GM19043 (cell line): Measurements from ENCODE around the gene CWF19L2.
"Not testable (repeated sequence)": the region's sequence is repeated elsewhere in the genome, so short reads cannot be mapped to it uniquely, and the experiment has no call there.

Experiments used
- ATAC-seq: cut with Tn5 transposase; IDR thresholded peaks from one replicate; pipeline ENCODE4 v1.9.1; 2021; ENCODE audit warnings: low read depth; ENCODE audit not compliant: unreplicated experiment

CWF19L2 gene

DNA sequence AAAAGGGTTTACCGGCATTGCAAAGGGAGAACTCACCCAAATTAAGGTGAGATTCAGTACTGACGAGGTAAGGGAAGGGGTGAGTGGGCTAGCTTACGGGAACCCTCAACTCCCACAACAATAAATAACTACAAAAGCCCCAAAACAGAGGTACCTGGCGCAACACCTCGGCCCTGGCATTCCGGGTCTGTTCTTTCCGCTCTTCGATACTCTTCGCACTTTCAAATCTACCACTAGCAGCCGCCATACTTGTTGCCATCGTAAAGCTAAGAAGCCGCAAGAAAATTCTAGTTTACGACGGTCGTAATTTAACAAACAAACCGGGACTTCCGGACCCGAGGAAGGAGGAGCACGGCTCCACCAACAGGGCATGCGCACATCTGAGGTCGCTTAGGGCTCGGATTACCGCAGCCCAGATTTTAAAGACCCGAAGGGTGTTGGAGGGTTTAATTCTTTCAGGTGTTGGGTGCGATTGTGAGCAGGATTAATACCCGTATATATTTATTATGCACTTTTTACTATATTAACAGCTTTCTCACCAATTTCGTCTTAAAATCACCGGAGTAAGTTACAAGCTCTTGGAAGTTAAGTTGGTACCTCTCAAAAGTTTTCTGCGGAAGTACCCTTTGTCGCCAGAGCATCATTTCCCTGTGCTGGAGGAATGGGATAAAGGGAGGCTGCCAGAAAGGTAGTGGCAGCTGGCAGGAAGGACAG, at the start of gene CWF19L2:
Gene CWF19L2 (minus strand): TSS at position 268 of the 714 bp plus-strand sequence. CDS start 9 bp downstream, at position 259.
- peak; percentile 97 for ATAC-seq

DNA sequence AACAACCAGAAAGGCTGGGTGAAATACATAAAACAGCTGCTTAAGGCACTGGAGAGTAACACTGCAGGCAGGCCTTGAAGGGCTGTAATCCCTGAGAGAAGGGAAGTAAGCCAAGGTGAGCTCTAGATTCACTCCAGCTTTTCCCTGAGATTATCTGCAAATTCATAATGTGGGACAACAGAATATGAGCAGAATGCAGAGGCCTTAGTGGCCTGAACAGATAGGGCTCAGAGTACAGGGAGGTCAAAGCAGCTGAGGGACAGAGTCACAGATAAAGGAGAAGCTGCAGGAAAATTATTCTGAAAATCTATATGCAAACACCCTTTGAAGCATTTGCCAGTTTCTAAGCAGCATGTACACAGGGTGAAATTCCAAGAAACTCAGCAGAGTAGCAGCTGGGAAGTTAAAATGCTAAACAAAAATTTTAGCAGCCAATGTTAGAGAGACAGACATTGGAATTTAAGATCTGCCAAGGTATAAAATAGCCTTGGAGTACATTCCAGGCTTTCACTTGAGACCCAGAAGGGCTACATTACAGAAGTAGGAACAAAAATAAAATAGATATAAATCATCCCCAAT, 48.1 kb upstream of the CWF19L2 start:
- ATAC-seq: no peak

GRCh38 chr11:107504981-107505380, 47.4 kb upstream of the CWF19L2 start:
- no peak for ATAC-seq

GRCh38 chr11:107501713-107502112, 44.1 kb upstream of the CWF19L2 start:
- ATAC-seq: no peak

DNA sequence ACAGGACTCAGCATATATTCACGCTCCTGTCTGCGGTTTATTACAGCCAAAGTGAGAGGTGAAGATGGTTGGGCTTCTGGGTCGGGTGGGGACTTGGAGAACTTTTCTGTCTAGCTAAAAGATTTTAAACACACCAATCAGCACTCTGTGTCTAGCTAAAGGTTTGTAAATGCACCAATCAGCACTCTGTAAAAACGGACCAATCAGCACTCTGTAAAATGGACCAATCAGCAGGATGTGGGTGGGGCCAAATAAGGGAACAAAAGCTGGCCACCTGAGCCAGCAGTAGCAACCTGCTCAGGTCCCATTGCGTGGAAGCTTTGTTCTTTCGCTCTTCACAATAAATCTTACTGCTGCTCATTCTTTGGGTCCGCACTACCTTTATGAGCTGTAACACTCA, 39.7 kb upstream of the CWF19L2 start:
- not testable (repeated sequence) for ATAC-seq

- no peak for ATAC-seq
Measured at GRCh38 chr11:107496011-107496410, 38.4 kb upstream of the CWF19L2 start.

DNA sequence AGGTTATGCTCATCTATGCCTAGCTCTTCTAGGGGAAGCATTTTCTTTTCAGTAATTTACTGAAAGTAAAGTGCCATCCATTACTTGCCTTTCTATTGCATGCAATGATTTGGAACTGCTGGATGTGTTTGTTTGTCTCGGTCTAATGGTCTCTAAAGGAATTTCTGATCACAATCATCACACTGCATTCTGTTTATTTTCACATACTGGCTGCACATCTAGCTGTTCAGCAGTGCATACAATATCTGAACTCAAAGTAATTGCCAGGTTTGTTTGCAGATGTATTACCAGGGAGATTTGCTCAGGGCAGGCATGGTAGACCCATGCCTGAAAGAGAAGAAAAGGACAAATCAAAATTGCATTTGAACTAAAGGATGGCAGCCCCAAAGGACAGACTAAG, 36.4 kb upstream of the CWF19L2 start:
- no peak for ATAC-seq

DNA sequence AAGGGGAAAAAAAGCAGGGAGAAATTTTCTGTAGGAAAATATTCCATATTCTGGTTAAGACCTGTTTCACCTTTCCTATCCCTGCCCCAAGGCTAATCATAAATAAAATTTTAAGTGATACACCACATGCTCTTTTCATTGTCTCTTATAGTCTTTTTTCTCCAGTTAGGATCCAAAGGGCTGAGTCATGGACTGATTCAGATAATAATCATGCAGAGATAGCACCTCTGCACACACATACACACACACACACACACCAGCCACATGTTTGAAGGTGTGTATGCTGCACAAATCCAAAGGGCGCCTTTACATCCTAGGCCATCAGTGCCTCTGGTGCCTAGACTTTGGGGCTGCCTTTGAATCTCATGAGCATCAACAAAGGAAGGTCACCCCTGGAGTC, 35.5 kb upstream of the CWF19L2 start:
- no peak for ATAC-seq

- ATAC-seq: no peak
Measured at GRCh38 chr11:107490836-107491235, 33.2 kb upstream of the CWF19L2 start.

DNA sequence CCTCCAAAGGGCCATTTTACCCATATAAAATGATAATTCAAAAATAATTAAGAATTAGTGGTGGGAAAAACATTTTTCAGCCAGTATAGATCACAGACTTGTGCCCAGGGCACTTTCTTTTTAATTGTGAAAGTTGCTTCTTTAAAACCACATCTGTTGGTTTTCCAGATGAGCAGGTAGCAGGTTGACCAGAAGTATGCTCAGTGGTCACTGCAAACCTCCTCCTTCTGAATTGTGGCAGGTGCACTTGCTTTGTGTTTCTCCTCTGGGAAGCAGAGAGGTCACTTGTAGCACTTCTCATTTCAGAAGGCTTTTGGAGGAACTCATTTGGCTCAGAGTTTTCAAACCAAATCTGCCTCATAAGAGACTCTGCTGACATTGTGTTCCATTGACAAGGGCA, 24.6 kb upstream of the CWF19L2 start:
- ATAC-seq: no peak

DNA sequence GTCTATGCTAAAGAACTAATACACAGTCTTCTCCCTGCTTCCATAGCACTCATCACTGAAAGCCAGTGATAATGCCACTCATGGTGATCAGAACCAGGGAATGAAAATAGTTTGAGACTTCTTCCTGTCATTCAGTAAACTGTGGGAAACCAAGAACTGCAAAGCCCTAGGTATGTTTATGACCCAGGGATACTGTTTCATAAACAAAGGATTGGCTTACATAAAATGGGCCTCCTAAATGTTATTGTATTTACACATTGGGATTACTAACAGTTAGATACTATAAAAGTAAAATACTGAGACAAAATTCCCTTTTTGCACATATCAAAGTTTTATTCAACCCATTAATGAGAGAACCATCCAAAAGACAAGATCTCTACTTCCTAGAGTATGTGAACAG, 21.3 kb upstream of the CWF19L2 start:
- ATAC-seq: no peak

DNA sequence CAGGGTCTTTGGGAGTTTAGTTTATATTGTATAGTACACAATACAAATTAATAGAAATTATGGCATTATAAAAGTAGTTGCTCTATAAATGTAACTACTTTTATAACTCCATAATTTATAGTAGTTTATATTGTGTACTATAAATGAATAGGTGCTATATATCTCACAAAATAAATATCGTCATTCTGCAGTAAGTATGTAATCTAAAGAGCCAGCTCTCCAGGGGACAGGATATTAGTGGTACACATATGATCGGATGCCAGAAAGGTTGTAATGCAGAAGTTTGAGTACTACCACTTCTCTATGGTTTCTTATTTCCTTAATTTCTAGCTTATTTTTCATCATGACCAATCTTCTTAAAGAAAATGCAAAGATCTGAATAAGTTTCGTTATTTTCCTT, 20.2 kb upstream of the CWF19L2 start:
- ATAC-seq: no peak

DNA sequence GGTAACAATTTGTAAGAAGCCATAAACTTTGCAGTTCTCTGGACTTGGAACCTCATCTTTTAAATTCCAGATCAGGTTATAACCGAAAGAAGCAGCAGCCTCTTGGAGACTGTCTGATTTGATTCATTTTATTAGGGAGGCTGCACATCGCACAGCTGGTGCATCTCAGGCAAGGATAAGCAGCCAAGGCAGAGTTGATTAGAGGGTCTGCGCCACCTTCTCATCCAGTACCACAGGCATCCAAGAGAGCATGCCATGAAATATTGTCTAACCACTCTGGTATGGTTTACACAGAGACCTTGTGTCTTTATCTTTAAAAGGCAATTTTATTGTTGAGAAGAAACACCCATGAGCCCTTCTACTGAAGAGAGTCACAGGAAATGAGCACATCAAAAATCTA, 16.2 kb upstream of the CWF19L2 start:
- no peak for ATAC-seq

DNA sequence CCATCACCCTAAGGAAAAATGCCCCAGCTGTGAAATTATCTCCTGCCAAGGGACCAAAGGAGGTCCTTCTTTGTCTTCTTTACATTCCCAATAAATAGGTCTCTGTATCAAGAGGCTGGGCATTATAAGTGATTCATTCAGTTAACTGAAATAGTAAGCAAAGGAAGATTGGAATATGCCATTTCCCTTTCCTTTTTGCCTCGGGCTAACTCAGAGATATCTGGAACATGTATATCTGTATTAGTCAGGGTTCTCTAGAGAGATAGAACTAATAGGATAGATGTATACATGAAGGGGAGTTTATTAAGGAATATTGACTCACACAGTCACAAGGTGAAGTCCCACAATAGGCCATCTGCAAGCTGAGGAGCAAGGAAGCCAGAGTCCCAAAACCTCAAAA, 15.3 kb upstream of the CWF19L2 start:
- no peak for ATAC-seq

- no peak for ATAC-seq
Measured at GRCh38 chr11:107468596-107468995, 11.0 kb upstream of the CWF19L2 start.

DNA sequence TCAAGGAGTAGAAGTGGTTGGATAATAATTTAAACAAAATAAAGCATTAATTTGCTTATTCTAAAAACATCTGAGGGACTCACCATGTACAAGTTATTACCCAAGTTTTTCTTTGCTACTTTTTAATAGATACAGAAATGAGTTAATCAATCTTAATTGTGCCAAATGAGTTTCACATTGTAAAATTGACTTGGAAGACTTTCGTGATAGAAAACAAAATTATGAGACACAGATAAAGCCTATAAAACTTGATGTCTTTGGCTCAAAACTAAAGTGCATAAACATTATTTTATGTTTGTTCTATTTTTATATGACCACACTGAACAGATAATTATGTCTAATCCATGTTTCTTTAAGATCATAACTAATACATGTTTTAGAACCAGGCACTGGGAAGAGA, 10.1 kb upstream of the CWF19L2 start:
- ATAC-seq: no peak

DNA sequence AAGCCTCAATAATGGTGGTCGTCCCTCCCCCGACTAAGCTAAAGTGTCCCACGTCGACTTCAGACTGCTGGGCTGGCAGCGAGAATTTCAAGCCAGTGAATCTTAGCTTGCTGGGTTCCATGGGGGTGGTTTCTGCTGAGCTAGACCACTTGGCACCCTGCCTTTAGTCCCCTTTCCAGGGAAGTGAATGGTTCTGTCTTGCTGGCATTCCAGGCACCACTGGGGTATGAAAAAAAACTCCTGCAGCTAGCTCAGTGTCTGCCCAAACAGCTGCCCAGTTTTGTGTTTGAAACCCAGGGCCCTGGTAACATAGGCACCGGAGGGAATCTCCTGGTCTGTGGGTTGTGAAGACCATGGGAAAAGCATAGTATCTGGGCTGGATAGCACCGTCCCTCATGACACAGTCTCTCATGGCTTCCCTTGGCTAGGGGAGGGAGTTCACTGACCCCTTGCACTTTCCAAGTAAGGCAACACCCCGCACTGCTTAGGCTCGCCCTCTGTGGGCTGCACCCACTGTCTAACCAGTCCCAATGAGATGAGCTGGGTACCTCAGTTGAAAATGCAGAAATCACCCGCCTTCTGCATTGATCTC, 8.7 kb upstream of the CWF19L2 start:
- ATAC-seq: not testable (repeated sequence)

DNA sequence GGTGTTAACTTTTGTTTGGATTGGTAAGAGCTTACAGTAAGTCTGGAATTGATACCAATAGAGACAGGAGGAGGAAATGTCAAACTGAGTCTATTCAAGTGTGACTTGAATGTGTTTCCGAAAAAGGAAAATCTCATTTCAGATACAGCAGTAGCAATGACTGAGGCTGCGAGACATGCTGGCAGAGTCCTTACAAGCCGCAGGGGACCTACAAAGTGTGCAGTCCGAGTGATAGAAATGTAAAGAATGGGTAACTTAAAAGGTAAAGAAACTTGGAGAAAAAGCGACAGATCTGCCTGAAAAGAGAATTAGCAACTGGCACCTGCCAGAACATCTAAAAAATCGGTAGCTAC, 444 bp downstream of the CWF19L2 start:
- peak; percentile 40 for ATAC-seq

- ATAC-seq: no peak
Measured at GRCh38 chr11:107453594-107454286, 3.9 kb downstream of the CWF19L2 start.

DNA sequence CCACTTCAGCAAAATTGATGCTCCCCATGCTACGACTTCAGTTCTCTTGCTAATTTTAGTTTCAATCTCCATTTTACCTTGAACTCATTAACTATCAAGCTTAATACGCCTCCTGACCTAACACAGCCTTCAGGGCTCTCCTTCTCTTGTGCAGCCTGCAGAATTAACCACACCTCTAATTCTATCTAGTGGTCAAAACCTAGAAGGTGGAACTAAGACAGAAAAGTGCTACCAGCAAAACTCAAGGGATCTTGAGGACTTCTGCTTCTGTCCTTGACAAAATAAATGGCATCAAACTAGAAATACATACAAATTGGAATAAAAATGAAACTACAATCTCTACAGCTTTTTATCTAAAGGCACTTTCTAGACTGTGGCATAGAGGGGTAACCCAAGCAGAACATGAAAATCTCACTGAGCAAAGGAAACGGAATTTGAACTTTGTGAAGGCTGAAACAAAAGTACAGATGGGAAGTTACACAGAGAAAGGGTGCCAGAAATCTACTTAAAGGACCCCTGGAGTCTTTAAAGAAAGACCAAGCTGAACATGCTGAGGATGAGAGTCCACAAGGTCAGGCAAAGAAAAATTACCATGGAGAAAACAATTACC, 10.7 kb downstream of the CWF19L2 start:
- peak; percentile 68 for ATAC-seq

DNA sequence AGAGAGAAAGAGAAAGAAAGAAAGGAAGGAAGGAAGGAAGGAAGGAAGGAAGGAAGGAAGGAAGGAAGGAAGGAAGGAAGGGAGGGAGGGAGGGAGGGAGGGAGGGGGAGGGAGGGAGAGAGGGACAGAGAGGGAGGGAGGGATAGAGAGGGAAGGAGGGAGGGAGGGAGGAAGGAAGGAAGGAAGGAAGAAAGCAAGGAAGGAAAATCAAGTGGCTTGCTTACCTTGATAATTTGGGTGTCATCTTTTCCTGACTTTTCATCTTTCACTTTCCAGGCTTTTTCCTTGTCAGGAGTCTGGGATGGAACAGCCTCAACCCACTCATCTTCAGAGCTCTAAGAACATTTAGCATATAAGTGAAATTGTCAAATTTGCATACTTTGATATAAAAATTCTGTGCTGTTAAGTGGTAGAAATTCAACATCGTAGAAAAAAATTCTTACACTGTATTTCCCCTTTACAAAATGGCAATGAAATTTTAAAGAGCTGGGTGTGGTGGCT, 14.9 kb downstream of the CWF19L2 start:
- ATAC-seq: no peak
